Activated T-cell treated with anti-CD3 and anti-CD28 coated beads for 1 hour (primary cell): Measurements from ENCODE around the gene SEMA7A.
"Not testable (repeated sequence)": the region's sequence is repeated elsewhere in the genome, so short reads cannot be mapped to it uniquely, and the experiment has no call there.

ENCODE experiments used
- DNase-seq: peaks from one replicate; pipeline ENCODE4 v3.0.0-alpha.2; 2020; ENCODE audit warnings: low read depth

SEMA7A gene

DNA sequence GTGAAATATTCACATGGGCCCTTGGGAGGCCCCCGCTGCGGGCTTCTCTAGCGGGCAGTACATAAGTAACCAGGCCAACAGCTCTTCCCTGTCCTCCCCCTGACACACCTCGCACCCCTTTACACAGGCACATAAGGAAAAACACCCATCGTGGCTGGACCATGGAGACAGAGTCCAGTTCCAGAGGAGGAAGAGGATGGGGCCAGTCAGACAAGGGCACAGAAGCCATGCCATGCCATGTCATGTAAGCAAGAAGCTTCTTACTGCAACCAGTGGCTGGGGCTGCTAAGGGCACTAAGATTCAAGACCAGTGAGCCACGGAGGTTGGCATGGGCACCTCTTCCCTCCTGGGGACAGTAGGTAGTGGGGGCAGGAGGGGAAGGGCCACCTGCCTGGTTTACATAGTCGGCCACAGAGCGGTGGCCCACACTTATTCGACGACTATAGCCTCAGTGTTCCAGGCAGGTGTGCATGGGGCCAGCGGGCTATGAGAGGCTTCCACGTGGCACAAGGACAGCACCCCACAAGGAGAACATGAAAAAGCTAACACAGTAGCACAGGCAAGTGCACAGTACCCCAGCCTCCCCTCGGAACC, 60.6 kb downstream of the SEMA7A start:
- DNase-seq, result no peak

DNA sequence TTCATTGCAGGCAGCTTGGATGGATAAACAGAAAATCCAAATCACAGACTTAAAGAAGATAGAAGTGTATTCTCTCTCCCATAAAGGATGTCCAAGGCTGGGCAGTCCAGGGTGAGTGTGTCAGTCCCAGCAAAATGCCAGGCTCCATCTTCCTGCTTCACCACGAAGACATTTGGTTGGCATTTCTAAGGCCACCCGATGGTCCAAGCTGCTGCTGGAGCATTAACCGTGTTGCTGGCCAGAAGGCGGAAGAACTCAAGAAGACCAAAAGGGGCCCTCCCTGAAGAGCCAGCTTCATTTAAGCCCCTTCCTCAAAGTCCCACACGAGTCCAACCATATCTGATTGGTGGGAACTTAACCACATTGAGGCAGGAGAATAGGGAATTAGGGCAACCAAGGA, 63.3 kb downstream of the SEMA7A start:
- no peak for DNase-seq

DNA sequence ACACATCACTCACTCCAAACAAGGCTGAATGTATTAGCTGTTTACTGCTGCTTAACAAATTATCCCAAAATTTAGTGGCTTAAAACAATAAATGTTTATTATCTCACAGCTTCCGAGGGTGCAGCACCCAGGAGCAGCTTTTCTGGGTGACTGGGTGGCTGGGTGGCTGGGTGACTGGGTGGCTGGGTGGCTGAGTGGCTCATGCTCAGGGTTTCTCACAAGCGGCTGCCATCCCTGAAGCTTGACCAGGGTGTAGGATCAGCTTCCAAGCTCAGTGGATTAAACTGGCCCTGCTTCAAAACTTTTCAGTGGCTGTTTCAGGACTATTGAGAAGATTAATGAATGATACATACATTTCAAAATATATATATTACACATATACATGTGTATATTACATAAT, 64.0 kb downstream of the SEMA7A start:
- DNase-seq, result no peak

DNA sequence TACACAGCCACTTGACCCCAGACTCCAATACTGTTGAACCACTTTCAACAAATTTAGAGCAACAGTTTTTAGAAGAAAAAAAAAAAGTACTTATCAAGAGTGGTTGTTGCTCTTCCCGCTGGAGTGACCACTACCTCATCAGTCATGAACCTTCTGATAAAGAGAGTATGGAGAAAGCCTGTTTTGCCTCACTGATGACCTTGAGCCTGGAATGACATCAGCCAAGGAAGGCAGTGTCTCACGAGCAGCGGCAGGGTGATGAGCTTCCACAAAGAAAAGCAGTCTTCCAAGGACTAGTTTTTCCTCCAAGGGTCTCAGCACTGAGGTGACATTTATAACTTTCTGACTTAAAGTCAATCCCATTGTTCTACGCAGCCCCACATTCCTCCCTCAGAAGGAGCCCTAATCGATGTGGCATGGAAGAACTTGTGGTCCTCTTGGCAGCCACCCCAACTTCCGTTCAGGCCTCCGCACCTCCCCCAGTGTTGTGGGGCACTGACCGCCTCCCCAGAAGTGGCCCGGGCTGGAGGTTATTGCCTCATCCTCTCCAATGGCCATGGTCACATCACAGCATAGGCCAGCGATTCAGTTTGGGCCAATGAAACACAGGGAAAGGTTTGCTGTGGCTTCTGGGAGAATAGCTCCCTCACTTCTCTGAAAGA, 64.5 kb downstream of the SEMA7A start:
- DNase-seq, result no peak

DNA sequence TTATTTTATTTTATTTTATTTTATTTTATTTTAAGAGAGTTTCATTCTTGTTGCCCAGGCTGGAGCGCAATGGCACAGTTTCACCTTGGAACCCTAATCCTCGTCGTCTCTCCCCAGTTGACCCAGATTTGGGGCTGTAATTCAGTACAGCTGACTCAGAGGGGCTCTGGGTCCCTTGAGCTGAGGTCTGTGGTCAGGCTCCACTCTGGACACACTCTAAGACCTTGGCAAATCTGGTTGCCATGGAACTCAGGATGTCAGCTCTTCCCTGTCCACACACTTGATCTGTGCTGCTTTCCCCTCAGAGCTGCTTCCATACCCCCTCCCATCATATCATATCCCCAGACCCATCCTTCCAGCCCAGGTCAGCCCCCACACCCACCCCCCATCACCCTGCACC, 65.6 kb downstream of the SEMA7A start:
- DNase-seq, result no peak

DNA sequence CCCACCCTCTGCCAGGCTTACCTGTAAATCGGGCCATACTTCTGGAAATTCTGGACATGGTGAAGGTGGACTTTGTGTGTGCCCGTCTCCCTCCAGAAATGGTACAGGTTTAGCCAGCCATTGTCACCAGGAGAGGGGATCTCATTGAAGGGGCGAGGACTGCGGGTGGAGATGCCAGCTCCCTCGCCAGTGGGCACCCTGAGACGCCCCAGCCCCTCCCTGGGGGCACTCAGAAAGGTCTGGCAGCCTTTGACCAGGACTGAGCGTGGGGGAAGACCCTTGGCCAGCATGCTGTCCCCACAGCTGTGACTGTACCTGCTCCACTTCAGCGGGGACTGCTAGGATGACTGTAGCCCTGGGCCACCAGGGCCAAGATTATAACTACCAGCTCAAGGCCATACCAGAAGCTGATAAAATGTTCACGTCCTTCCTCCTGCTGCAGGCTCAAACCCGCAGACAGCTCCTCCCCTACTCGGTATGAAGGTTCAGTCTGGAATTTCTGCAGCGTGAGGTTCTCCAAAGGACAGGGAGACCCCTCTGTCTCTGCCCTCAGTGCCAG, 66.4 kb downstream of the SEMA7A start, which contains the start of gene CYP11A1:
Gene CYP11A1 (minus strand): TSS at position 351 of the 559 bp plus-strand sequence. CDS start 61 bp downstream, at position 290.
- no peak for DNase-seq

DNA sequence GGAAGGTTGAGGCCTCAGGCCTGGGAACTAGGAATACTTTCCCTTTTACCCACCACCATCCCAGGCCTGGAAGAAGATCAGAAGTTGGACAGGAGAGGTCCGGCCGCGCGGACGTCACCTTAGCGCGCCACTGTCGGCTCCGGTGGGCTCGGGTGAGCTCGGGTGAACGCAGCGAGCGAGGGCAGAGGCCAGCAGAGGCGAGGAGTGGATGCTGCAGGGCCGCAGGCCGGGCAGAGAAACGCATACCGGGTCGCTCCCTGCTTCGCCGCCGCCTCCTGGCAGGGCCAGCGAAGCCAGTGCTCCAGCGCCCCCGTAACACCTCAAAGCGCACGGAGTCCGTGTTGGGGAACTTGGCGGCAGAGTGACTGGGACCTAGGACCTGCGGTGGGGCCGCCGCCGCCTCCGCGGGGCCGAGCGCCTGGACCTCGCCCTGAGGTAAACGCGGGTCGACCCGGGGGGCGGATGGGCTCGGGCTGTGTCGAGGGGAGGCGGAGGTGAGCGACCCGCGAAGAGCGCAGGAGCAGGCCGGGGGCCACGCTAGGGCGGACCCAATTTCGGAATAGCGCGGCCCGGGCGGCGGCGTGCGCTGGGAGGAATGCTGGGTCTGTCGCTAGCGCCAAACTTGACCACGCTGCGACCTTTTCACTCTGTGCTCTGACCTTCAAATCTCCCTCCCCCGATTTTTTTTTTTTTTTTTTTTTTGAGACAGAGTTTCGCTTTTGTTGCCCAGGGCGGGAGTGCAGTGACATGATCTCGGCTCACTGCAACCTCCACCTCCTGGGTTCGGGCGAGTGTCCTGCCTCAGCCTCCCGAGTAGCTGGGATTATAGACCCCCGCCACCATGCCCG, 67.9 kb downstream of the SEMA7A start:
- no peak for DNase-seq

DNA sequence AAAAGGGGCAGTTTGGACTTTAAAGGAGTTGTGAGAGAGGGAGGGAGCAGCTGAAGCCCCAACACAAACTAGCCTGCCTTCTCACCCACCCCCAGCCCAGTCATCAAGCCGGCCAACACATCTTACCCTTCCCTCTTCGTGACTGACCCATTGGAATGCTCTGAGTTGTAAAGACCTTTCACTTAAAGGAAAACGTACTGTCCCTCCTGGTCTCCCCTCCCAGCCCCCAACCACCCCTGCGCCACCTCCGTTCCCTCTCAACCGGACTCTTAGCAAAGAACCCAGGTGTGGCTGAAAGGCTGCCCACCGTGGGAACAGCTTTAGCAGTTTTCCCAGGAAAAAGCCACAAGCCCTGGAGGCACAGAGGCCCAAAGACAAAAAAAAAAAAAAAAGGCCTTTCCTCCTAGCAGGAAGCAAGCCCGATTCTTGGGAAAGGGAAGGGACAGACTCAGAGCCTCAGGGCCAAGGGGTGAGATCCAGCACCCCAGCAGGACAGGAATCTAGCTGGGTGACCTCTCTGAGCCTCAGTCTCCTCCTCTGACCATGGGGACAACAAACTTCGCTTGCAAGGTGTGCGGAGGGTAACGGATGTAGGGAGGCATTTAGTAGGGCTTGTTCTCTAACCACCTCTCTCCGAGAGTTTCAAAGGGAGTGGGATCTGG, 68.7 kb downstream of the SEMA7A start:
- no peak for DNase-seq

DNA sequence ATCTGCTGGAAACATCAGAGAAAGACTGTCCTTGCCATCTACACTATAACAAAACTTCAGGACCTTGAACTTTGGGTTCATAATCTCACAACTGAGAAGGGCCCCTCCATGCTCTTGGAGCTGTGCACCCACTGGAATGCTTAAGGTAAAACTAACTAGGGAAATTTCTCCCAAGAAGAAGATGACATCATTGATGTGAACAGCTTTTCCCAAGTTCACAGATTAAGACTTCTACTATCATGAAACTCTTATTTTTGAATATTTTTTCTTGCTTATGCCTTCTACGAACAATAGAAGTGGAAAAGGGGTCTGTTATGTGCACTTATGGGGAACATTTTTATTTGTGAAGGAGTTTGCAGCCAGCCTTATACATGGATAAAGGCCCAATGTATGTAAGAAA, 71.3 kb downstream of the SEMA7A start:
- no peak for DNase-seq

DNA sequence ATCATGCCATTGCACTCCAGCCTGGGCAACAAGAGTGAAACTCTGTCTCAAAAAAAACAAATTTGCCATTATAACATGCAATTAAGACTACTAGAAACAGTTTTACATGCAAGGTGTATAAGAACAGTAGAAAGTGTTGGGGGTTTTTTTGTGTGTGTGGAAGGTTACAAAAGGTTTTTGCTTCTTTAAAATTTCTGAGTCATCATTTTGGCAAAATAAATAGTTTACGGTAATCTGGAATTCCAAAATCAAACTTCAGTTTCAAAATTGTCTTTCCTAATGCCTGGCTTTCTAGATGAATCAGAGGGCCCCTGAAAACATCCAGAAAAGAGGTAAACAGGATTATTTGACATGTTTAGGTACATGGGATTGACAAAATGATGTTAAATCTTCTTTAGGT, 72.9 kb downstream of the SEMA7A start:
- not testable (repeated sequence) for DNase-seq

DNA sequence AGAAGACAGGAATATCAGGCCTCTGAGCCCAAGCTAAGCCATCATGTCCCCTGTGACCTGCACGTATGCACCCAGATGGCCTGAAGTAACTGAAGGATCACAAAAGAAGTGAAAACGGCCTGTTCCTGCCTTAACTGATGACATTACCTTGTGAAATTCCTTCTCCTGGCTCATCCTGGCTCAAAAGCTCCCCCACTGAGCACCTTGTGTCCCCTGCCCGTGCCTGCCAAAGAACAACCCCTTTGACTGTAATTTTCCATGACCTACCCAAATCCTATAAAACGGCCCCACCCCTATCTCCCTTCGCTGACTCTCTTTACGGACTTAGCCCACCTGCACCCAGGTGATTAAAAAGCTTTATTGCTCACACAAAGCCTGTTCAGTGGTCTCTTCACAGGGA, 74.4 kb downstream of the SEMA7A start:
- not testable (repeated sequence) for DNase-seq
